Upper lobe of left lung (tissue), 6 donors: ENCODE data around the gene PIP5K1C. TPM values are rescaled to one million over a fixed set of nuclear protein-coding genes. Genes with fewer than 3 reads are reported as not detected.

Experiments
- ATAC-seq, 2 donors: fragments of 200-7000 bp; cut with Tn5 transposase; one replicate each; pipeline ENCODE4 v1.9.1; 2022; ENCODE audit warnings: mild to moderate bottlenecking in 2 of 2, moderate library complexity in 2 of 2; ENCODE audit not compliant: low FRiP score in 2 of 2
- DNase-seq, 2 donors: peaks; one replicate each; pipeline ENCODE4 v3.0.0-alpha.2; 2019 to 2020
- H3K27ac ChIP-seq, 4 donors: fragments of 200-600 bp; sonication (generic); one replicate each; pipeline ENCODE4 v1.5.1; 2016 to 2019
- H3K27me3 ChIP-seq, 4 donors: fragments of 200-600 bp; sonication (generic); one replicate each; pipeline ENCODE4 v1.5.1; 2017 to 2019
- H3K36me3 ChIP-seq, 4 donors: fragments of 200-600 bp; sonication (generic); one replicate each; pipeline ENCODE4 v1.5.1; 2016 to 2019
- H3K4me1 ChIP-seq, 4 donors: fragments of 200-600 bp; sonication (generic); one replicate each; pipeline ENCODE4 v1.5.1; 2018 to 2019
- H3K4me3 ChIP-seq, 4 donors: fragments of 200-600 bp; sonication (generic); one replicate each; pipeline ENCODE4 v1.5.1; 2017 to 2019; ENCODE audit warnings: mild to moderate bottlenecking in 2 of 4, moderate library complexity in 1 of 4
- H3K9me3 ChIP-seq, 4 donors: fragments of 200-600 bp; sonication (generic); one replicate each; pipeline ENCODE4 v1.5.1; 2018 to 2019
- EP300 ChIP-seq, 4 donors: sonication (generic); formaldehyde crosslinking; IDR thresholded peaks; one replicate each; pipeline ENCODE4 v1.5.1; 2017; ENCODE audit warnings: antibody characterized with exemption in 4 of 4, control low read depth in 2 of 4
- POLR2A ChIP-seq, 4 donors: fragments of 450-650 bp; IDR thresholded peaks; one replicate each; pipeline ENCODE4 v1.5.1; 2016 to 2017; ENCODE audit warnings: antibody characterized with exemption in 4 of 4, mild to moderate bottlenecking in 2 of 4
- POLR2AphosphoS5 ChIP-seq, 2 donors: sonication (generic); formaldehyde crosslinking; IDR thresholded peaks; one replicate each; pipeline ENCODE4 v1.5.1; 2017; ENCODE audit warnings: antibody characterized with exemption in 2 of 2
- WGBS, 2 donors: methylation state at CpG; one replicate each; pipeline ENCODE4 v1.1.5; 2017 to 2018; 5-methylcytosine and 5-hydroxymethylcytosine counted together
- total RNA-seq, 6 donors: library from RNA; depleted of rRNA in 4 of 6; stranded (reverse); fragments of >200 nt in 4 of 6; gene quantifications; one replicate each; pipeline versions ENCODE4 v1.1.0 to v1.2.1, GENCODE V29; 2016 to 2021
- TF ChIP-seq, protein P1 (sequence below), 6 experiments: fragments of 450-650 bp in 4 of 6; fragments of 200-600 bp in 2 of 6; sonication (generic) in 2 of 6; IDR thresholded peaks; one replicate each; pipeline ENCODE4 v1.5.1; 2016 to 2019; ENCODE audit warnings: antibody characterized with exemption in 6 of 6
- donor health status: DM: no; HTN: no; CAD: no; lungs with moderate emphysema.
- donor health status: DM: no; HTN: yes; CAD: no; lungs with severe emphysema.

PIP5K1C gene
- total RNA-seq, 6 donors from 2014 or later: 24.6 to 64.1 (median 43.1) TPM

DNA sequence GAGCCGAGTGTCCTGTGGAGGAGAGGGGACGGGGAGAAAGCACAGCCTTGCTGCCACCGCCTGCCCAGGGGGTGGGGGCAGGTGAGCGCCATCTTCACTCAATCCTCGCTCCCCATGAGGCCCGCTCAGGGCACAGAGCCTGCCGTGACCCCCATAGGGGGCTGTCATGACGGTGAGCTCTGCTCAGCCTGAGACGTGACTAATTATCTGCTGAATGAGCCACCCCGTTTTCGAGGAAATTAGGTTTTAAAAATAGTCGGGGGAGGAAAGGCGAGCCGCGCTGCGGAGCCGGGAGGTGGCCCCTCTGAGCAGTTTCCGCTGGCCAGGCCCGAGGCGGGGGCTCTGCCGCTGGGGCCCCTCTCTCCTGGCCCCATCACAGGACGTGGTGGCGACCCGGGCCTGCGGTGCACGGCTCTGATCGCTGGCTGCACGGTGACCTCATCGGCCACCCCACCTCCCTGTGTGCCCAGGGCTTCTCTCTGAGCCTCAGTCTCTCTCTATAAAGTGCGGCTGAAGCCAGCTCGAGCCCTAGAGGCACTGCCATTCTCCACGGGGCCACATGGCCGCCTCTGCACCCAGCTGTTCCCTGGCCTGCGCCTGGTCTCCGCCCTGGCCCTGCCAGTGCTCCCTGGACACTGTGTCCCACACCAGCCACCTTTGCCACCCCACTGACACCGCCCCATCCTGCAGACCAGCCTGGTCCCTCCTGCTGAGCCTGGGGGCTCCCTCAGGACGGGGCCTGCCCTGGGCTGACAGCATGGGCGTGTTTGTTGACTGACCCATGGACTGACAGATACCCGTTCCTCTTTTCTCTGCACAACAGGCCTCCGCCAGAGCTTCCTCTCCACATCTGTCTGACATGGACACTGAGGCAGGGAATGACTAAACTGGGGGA, 28.3 kb downstream of the PIP5K1C start:
- peak overlapping the region in 3 of 4 donors; percentile 13 to 34 (median 23) for H3K4me3 ChIP-seq

DNA sequence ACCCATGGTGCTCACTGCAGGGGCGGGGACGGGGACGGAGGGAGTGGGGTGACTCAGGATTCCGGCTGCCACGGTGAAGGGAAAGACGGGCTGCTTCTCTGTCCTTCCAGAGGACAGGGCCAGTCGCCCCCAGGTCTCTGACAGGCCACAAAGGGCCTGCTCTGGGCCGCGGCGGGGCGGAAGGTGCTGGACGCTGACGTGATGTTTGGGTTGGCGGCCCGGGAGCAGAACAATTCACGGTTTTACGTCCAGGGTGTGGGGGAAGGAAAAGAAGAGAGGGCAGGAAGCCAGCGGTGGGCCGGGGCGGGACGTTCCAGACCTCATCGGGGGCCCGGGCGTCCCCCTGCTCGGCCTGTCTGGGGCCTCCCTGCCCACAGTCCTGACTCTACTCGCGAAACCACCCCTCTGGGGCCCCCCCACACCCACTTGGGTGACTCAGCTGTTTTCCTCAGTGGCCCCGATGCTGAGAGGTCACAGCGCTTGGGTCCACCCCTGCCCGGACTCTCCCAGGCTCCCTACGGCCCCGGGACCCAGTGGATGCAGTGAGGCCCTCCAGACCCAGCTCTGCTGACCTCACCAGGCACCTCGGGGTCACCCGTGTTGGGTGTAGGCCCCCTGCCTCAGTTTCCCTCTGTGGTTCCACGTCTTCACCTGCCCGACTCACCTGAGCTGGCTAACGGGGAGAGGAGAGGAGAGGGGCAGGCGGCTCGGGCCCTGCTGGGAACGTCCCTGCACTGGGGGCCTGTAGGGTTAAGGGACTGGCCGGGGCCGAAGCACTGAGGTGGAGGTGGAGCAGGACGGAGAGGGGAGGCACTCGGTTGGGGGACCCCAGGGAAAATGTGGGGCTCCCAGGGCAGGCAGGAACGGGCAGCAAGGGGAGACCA, 29.2 kb downstream of the PIP5K1C start:
- 43 to 48% methylated on average over 25 to 38 of the region's 45 CpGs for WGBS, 2 donors
- TF ChIP-seq POLR2A (IDR thresholded peaks at IDR 0.05) (peak in 1 of 4 donors; percentile 26), POLR2AphosphoS5 (IDR thresholded peaks at IDR 0.05) (peak in 1 of 2 donors; percentile 54), EP300 (IDR thresholded peaks at IDR 0.05) (peak in 1 of 4 donors; percentile 37)
- TF ChIP-seq, protein P1, sequence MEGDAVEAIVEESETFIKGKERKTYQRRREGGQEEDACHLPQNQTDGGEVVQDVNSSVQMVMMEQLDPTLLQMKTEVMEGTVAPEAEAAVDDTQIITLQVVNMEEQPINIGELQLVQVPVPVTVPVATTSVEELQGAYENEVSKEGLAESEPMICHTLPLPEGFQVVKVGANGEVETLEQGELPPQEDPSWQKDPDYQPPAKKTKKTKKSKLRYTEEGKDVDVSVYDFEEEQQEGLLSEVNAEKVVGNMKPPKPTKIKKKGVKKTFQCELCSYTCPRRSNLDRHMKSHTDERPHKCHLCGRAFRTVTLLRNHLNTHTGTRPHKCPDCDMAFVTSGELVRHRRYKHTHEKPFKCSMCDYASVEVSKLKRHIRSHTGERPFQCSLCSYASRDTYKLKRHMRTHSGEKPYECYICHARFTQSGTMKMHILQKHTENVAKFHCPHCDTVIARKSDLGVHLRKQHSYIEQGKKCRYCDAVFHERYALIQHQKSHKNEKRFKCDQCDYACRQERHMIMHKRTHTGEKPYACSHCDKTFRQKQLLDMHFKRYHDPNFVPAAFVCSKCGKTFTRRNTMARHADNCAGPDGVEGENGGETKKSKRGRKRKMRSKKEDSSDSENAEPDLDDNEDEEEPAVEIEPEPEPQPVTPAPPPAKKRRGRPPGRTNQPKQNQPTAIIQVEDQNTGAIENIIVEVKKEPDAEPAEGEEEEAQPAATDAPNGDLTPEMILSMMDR (IDR thresholded peaks at IDR 0.05): no peak
- peak overlapping the region in 3 of 4 donors; percentile 13 to 34 (median 23) for H3K4me3 ChIP-seq
- DNase-seq (peak; percentile 66 to 89), ATAC-seq (peak; percentile 61 to 83)
- H3K36me3 ChIP-seq: peaks cover 0 to 14% (median 0%) of the 10 kb centered on the region in 4 donors
- peak overlapping the region; percentile 86 to 94 (median 91) for H3K27ac ChIP-seq
- H3K9me3 ChIP-seq: no peaks in the 10 kb centered on the region
- H3K4me1 ChIP-seq: peaks cover 31 to 65% (median 33%) of the 10 kb centered on the region in 4 donors
- H3K27me3 ChIP-seq: no peaks in the 10 kb centered on the region

More for the DNA sequence above, 28.3 kb downstream of the PIP5K1C start:
- no peaks in the 10 kb centered on the region for H3K27me3 ChIP-seq
- WGBS, 2 donors: 44 to 45% methylated on average over 29 to 40 of the region's 40 CpGs
- peak overlapping the region; percentile 86 to 94 (median 91) for H3K27ac ChIP-seq
- DNase-seq (peak in 1 of 2 donors; percentile 81), ATAC-seq (peak in 1 of 2 donors; percentile 18)
- H3K9me3 ChIP-seq: no peaks in the 10 kb centered on the region
- peaks cover 0 to 7% (median 0%) of the 10 kb centered on the region in 4 donors for H3K36me3 ChIP-seq
- TF ChIP-seq EP300 (IDR thresholded peaks at IDR 0.05): peak in 1 of 4 donors; percentile 14
- TF ChIP-seq POLR2A (IDR thresholded peaks at IDR 0.05): no peak
- peak in 1 of 2 donors; percentile 10 for TF ChIP-seq POLR2AphosphoS5 (IDR thresholded peaks at IDR 0.05)
- TF ChIP-seq, protein P1 (IDR thresholded peaks at IDR 0.05): peak in 1 of 6 experiments; percentile 18
- H3K4me1 ChIP-seq: peaks cover 29 to 63% (median 31%) of the 10 kb centered on the region in 4 donors

DNA sequence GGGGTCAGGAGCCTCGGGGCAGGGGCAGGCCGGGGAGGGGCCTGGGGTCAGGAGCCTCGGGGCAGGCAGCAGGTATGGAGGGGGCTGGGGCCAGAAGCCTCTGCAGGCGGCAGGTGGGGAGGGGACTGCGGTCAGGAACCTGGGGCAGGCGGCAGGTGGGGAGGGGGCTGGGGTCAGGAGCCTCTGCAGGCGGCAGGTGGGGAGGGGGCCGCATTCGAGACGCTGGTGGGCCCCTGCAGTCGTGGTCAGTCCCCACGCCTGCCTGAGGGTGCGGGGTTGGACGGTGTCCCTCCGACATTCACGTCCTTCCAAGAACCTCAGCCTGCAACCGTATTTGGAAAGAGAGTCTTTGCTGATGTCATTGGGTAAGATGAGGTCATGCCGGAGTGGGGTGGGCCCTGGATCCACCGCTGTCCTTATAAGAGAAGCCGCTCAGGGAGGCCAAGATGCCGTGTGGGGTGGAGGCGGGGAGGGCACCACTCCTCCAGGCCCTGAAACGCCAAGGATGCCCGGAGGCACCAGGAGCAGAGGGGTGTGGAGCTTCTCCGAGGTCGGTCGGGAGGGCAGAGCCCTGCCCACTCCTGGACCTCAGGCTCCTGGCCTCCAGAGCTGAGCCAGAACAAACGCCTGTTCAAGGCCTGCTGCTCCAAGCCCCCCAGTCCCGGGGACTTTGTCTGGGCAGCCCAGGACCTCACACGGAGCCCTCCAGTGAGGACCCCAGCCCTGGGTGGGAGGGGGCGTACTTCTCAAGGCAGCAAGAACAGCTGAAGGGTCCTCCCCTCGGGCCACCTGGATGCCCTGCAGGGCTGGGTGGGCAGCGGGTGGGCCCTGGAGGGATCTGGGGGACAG, 30.1 kb downstream of the PIP5K1C start:
- Histone ChIP-seq H3K4me3 (peak overlapping the region in 3 of 4 donors; percentile 5 to 34 (median 23)), H3K9me3 (no peaks in the 10 kb centered on the region), H3K27ac (peak overlapping the region; percentile 86 to 94 (median 91)), H3K27me3 (no peaks in the 10 kb centered on the region), H3K36me3 (peaks cover 0 to 14% (median under 1%) of the 10 kb centered on the region in 4 donors), H3K4me1 (peaks cover 32 to 66% (median 38%) of the 10 kb centered on the region in 4 donors)
- 68% methylated on average over 18 to 23 of the region's 33 CpGs for WGBS, 2 donors
- ATAC-seq (peak in 1 of 2 donors; percentile 81), DNase-seq (peak; percentile 38 to 70)
- peak in 1 of 4 donors; percentile 37 for TF ChIP-seq EP300 (IDR thresholded peaks at IDR 0.05)
- peak in 2 of 4 donors; percentile 46 for TF ChIP-seq POLR2A (IDR thresholded peaks at IDR 0.05)
- peak in 1 of 2 donors; percentile 90 for TF ChIP-seq POLR2AphosphoS5 (IDR thresholded peaks at IDR 0.05)
- TF ChIP-seq, protein P1 (IDR thresholded peaks at IDR 0.05): no peak
